Measurements from ENCODE around the gene EFHC1.
A peak's percentile ranks its signal among the peaks of the same experiment; 100 is the strongest.

Gene EFHC1

DNA sequence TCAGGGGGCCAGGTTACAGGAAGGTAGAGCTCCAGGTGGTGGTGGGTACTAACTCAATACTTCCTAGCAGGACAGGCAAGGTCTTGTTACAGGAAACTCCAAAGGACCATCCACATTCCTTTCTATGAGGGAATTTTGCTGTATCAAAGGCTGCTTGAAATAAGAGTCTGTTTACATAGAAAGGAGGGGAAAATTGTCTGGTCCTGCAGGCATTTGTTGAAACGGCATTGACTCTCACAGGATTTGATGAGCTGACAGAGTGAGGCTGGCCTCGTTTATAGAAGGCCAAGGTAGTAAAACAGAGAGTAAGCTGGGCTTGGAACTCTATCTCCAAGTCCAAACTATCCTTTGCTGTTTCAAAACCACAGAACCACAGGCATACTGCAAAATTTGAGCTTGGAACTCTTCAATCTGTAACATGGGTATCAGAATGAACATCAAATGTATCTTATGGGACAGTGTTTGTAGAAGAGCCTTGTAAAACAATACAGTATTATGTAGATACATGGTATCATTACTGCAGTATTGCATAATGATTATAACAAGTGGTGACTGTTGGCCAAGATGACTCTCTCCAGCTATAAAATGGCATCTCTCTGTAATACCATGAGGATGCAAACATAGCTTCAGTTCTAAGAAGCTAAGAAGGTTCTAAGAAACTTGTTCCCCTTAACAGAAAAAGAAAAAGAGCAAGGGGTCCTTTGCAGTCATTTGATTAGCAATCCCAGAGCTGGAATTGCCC, 95.2 kb downstream of the EFHC1 start:
- H3K36me3 ChIP-seq (ENCODE audit: control insufficient read depth in 4 of 4, insufficient read depth in 4 of 4, low read length in 3 of 4) = peaks cover 0 to 48% (median 37%) of the 10 kb centered on the region in 4 experiments
- POLR2A ChIA-PET = interaction anchor here (0.6 kb wide), 1 partner anchor 207 kb away, joined by 5 read pairs; no protein-coding TSS in a partner anchor
- WGBS (ENCODE audit: insufficient coverage) = 92% methylated on average over 2 of the region's 2 CpGs
- no peak overlapping the region for H3K4me3 ChIP-seq (ENCODE audit: control insufficient read depth in 1 of 7, extremely low read depth in 1 of 7, insufficient read depth in 4 of 7, low read depth in 2 of 7, low read length in 6 of 7)
- DNase-seq = no peak
- CTCF ChIA-PET = interaction anchor here (0.6 to 1.8 kb wide), 6 partner anchors 9 to 148 kb away, joined by 3 to 5 read pairs (median 4); no protein-coding TSS in a partner anchor
- H3K27me3 ChIP-seq (replicated peaks in 2 of 5; ENCODE audit: control insufficient read depth in 4 of 5, insufficient read depth in 5 of 5, low read length in 4 of 5) = no peaks in the 10 kb centered on the region
- H3K27ac ChIP-seq (ENCODE audit: insufficient read depth in 1 of 2, low read depth in 1 of 2, low read length in 2 of 2, poor library complexity in 1 of 2, severe bottlenecking in 2 of 2) = no peak overlapping the region
- H3K4me1 ChIP-seq (ENCODE audit: control extremely low read depth in 1 of 4, control insufficient read depth in 4 of 4, insufficient read depth in 4 of 4, low read length in 3 of 4) = no peaks in the 10 kb centered on the region
- H3K9me3 ChIP-seq (ENCODE audit: control extremely low read depth in 1 of 5, control insufficient read depth in 4 of 5, insufficient read depth in 2 of 5, low read depth in 1 of 5, low read length in 4 of 5) = no peaks in the 10 kb centered on the region

DNA sequence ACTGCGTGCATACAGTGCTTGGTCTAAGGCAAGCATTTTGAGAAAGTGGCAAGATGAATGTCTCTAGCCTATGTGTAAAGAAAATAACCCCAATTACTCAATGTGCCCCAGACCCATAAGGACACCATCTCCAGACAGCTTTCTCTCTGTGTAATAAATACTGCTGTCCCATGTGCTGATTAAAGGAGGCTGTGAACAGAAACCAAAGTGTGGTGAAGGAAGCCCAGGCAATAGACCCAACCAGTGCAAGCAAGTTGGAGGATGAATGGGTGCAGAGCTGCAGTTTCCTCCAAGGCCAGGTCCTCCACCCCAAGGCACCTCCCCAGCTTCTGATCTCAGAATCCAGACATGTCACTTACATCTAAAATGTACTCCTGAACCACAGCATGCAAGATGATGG, 96.1 kb downstream of the EFHC1 start:
- WGBS (ENCODE audit: insufficient coverage) = no CpG with 5 or more reads among the region's 1 CpG
- CTCF ChIA-PET = interaction anchor here (0.9 to 1.8 kb wide), 4 partner anchors 8 to 89 kb away, joined by 3 to 5 read pairs (median 4); no protein-coding TSS in a partner anchor

DNA sequence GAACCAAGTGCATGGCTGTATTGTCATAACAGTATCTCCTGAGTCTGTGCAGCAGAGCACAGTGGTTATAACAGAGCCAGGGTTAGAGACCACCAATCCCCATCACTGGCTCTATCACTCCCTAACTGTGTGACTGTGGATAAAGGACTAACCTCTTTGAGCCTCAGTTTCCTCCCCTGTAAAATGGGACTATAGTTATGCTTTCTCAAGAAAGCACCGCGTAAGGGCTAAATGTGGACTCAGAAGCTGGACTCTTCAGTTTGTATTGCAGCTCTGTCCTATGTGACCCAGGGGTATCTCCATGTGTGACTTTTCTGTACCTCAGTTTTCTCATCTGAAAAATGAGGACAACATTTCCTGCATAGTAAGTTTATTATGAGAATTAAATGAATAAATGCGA, 96.8 kb downstream of the EFHC1 start:
- no peaks in the 10 kb centered on the region for H3K27me3 ChIP-seq (replicated peaks in 2 of 5; ENCODE audit: control insufficient read depth in 4 of 5, insufficient read depth in 5 of 5, low read length in 4 of 5)
- POLR2A ChIA-PET = no interaction called here
- WGBS (ENCODE audit: insufficient coverage) = 100% methylated on average over 2 of the region's 3 CpGs
- no peak overlapping the region for H3K4me3 ChIP-seq (ENCODE audit: control insufficient read depth in 1 of 7, extremely low read depth in 1 of 7, insufficient read depth in 4 of 7, low read depth in 2 of 7, low read length in 6 of 7)
- no peaks in the 10 kb centered on the region for H3K4me1 ChIP-seq (ENCODE audit: control extremely low read depth in 1 of 4, control insufficient read depth in 4 of 4, insufficient read depth in 4 of 4, low read length in 3 of 4)
- CTCF ChIA-PET = no interaction called here
- no peak for DNase-seq
- H3K9me3 ChIP-seq (ENCODE audit: control extremely low read depth in 1 of 5, control insufficient read depth in 4 of 5, insufficient read depth in 2 of 5, low read depth in 1 of 5, low read length in 4 of 5) = no peaks in the 10 kb centered on the region
- H3K36me3 ChIP-seq (ENCODE audit: control insufficient read depth in 4 of 4, insufficient read depth in 4 of 4, low read length in 3 of 4) = peaks cover 0 to 41% (median 31%) of the 10 kb centered on the region in 4 experiments
- peak overlapping the region in 1 of 2 experiments; percentile 63 for H3K27ac ChIP-seq (ENCODE audit: insufficient read depth in 1 of 2, low read depth in 1 of 2, low read length in 2 of 2, poor library complexity in 1 of 2, severe bottlenecking in 2 of 2)

More for the DNA sequence above, 96.1 kb downstream of the EFHC1 start:
- no peak for DNase-seq
- H3K27ac ChIP-seq (ENCODE audit: insufficient read depth in 1 of 2, low read depth in 1 of 2, low read length in 2 of 2, poor library complexity in 1 of 2, severe bottlenecking in 2 of 2) = no peak overlapping the region
- H3K4me3 ChIP-seq (ENCODE audit: control insufficient read depth in 1 of 7, extremely low read depth in 1 of 7, insufficient read depth in 4 of 7, low read depth in 2 of 7, low read length in 6 of 7) = no peak overlapping the region
- peaks cover 0 to 47% (median 36%) of the 10 kb centered on the region in 4 experiments for H3K36me3 ChIP-seq (ENCODE audit: control insufficient read depth in 4 of 4, insufficient read depth in 4 of 4, low read length in 3 of 4)
- H3K27me3 ChIP-seq (replicated peaks in 2 of 5; ENCODE audit: control insufficient read depth in 4 of 5, insufficient read depth in 5 of 5, low read length in 4 of 5) = no peaks in the 10 kb centered on the region
- POLR2A ChIA-PET = interaction anchor here (0.6 kb wide), 1 partner anchor 184 kb away, joined by 3 read pairs; no protein-coding TSS in a partner anchor
- no peaks in the 10 kb centered on the region for H3K9me3 ChIP-seq (ENCODE audit: control extremely low read depth in 1 of 5, control insufficient read depth in 4 of 5, insufficient read depth in 2 of 5, low read depth in 1 of 5, low read length in 4 of 5)
- H3K4me1 ChIP-seq (ENCODE audit: control extremely low read depth in 1 of 4, control insufficient read depth in 4 of 4, insufficient read depth in 4 of 4, low read length in 3 of 4) = no peaks in the 10 kb centered on the region

DNA sequence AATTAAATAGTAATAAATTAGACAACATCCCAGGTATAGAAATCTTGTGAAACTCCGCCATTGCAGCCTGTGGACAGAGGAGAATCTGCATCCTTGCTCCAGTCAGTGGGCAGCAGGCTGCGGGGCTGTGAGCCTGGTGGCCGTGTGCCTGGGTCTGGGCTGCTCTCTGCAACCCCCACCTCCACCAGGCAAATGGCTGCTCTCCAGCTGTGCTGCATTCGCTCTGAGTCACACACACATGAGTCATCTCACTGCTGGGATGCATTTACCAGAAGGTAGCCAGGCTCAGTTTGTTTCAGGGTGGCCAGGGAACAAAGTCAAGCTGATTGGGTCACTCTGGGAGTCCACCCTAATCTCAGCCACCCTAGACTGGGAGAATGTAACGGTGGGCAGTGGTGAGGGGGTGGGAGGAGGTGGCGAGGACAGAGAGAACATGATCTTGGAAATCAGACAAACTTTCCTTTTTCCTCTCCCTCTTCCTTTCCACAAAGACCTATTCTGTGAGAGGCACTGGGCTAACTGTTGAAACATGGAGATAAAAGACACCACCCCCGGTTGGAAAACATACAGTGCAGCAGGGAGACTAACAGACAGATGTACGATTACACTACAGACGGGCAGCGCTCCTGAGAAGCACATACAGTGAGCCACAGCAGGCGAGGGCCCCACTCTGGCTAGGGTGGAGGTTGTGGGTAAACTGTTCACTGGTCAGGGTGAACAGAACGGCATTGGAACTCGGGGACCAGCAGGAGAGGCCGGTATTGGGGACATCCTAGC, 97.5 kb downstream of the EFHC1 start:
- H3K27ac ChIP-seq (ENCODE audit: insufficient read depth in 1 of 2, low read depth in 1 of 2, low read length in 2 of 2, poor library complexity in 1 of 2, severe bottlenecking in 2 of 2) = peak overlapping the region in 1 of 2 experiments; percentile 63
- peak in 2 of 3 donors; percentile 48 to 54 for DNase-seq
- 94% methylated on average over 12 of the region's 14 CpGs for WGBS (ENCODE audit: insufficient coverage)
- H3K9me3 ChIP-seq (ENCODE audit: control extremely low read depth in 1 of 5, control insufficient read depth in 4 of 5, insufficient read depth in 2 of 5, low read depth in 1 of 5, low read length in 4 of 5) = no peaks in the 10 kb centered on the region
- no peak overlapping the region for H3K4me3 ChIP-seq (ENCODE audit: control insufficient read depth in 1 of 7, extremely low read depth in 1 of 7, insufficient read depth in 4 of 7, low read depth in 2 of 7, low read length in 6 of 7)
- POLR2A ChIA-PET = no interaction called here
- H3K27me3 ChIP-seq (replicated peaks in 2 of 5; ENCODE audit: control insufficient read depth in 4 of 5, insufficient read depth in 5 of 5, low read length in 4 of 5) = no peaks in the 10 kb centered on the region
- peaks cover 0 to 39% (median 27%) of the 10 kb centered on the region in 4 experiments for H3K36me3 ChIP-seq (ENCODE audit: control insufficient read depth in 4 of 4, insufficient read depth in 4 of 4, low read length in 3 of 4)
- CTCF ChIA-PET = no interaction called here
- no peaks in the 10 kb centered on the region for H3K4me1 ChIP-seq (ENCODE audit: control extremely low read depth in 1 of 4, control insufficient read depth in 4 of 4, insufficient read depth in 4 of 4, low read length in 3 of 4)

DNA sequence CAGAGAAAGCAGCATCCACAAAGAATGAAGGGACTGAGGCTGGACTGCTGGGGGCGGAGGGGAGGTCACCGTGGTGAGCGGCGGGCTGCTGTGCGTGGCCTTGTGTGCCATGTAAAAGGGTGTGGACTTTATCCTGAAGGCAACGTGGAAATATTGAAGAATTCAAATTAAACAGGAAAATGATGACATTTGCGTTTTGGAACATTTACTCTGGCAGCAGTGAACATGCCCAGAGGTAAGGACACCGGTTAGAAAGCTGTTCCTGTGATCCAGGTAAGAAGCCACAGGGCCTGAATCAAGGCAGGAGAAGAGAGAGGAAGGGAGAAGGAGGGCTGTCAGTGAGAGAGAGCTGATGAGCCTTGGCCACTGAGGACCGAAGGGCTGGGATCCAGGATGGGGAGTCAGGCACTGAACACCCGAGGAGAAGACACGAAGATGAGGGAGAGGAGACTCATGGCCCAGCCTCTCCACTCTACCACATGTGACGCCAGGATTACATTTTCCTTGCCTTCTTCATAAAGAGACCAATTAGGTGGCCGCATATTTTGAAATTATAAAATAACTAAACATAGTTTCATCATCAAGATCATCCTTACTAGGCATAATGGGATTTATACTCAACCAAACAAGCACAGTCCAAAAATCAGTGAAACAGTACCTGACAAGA, 98.3 kb downstream of the EFHC1 start:
- Histone ChIP-seq H3K9me3 (ENCODE audit: control extremely low read depth in 1 of 5, control insufficient read depth in 4 of 5, insufficient read depth in 2 of 5, low read depth in 1 of 5, low read length in 4 of 5) (no peaks in the 10 kb centered on the region), H3K27me3 (replicated peaks in 2 of 5; ENCODE audit: control insufficient read depth in 4 of 5, insufficient read depth in 5 of 5, low read length in 4 of 5) (no peaks in the 10 kb centered on the region), H3K36me3 (ENCODE audit: control insufficient read depth in 4 of 4, insufficient read depth in 4 of 4, low read length in 3 of 4) (peaks cover 0 to 36% (median 25%) of the 10 kb centered on the region in 4 experiments), H3K27ac (ENCODE audit: insufficient read depth in 1 of 2, low read depth in 1 of 2, low read length in 2 of 2, poor library complexity in 1 of 2, severe bottlenecking in 2 of 2) (peak overlapping the region in 1 of 2 experiments; percentile 63), H3K4me1 (ENCODE audit: control extremely low read depth in 1 of 4, control insufficient read depth in 4 of 4, insufficient read depth in 4 of 4, low read length in 3 of 4) (no peaks in the 10 kb centered on the region), H3K4me3 (ENCODE audit: control insufficient read depth in 1 of 7, extremely low read depth in 1 of 7, insufficient read depth in 4 of 7, low read depth in 2 of 7, low read length in 6 of 7) (no peak overlapping the region)
- ChIA-PET POLR2A (no interaction called here), CTCF (no interaction called here)
- 95% methylated on average over 11 of the region's 13 CpGs for WGBS (ENCODE audit: insufficient coverage)
- no peak for DNase-seq

DNA sequence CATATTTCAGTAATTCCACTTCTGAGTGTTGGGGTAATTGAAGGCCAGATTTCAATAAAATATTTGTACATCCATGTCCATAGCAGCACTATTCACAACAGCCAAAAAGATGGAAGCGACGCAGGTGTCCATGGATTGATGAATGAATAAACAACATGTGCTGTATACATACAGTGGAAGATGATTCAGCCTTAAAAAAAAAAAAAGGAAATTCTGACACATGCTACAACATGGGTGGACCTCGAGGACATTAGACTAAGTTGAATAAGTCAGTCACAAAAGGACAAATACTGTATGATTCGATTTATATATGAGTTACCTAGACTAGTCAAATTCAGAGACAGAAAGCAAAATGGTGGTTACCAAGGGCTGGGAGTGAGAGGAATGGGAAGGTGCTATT, 99.5 kb downstream of the EFHC1 start:
- no peak for DNase-seq
- no peaks in the 10 kb centered on the region for H3K27me3 ChIP-seq (replicated peaks in 2 of 5; ENCODE audit: control insufficient read depth in 4 of 5, insufficient read depth in 5 of 5, low read length in 4 of 5)
- WGBS (ENCODE audit: insufficient coverage) = 100% methylated on average over 1 of the region's 4 CpGs
- no peaks in the 10 kb centered on the region for H3K9me3 ChIP-seq (ENCODE audit: control extremely low read depth in 1 of 5, control insufficient read depth in 4 of 5, insufficient read depth in 2 of 5, low read depth in 1 of 5, low read length in 4 of 5)
- peaks cover 0 to 23% (median 19%) of the 10 kb centered on the region in 4 experiments for H3K36me3 ChIP-seq (ENCODE audit: control insufficient read depth in 4 of 4, insufficient read depth in 4 of 4, low read length in 3 of 4)
- no peak overlapping the region for H3K4me3 ChIP-seq (ENCODE audit: control insufficient read depth in 1 of 7, extremely low read depth in 1 of 7, insufficient read depth in 4 of 7, low read depth in 2 of 7, low read length in 6 of 7)
- H3K27ac ChIP-seq (ENCODE audit: insufficient read depth in 1 of 2, low read depth in 1 of 2, low read length in 2 of 2, poor library complexity in 1 of 2, severe bottlenecking in 2 of 2) = no peak overlapping the region
- H3K4me1 ChIP-seq (ENCODE audit: control extremely low read depth in 1 of 4, control insufficient read depth in 4 of 4, insufficient read depth in 4 of 4, low read length in 3 of 4) = no peaks in the 10 kb centered on the region
- ChIA-PET POLR2A (no interaction called here), CTCF (no interaction called here)
